ENCODE results near the gene SPECC1L.

Gene SPECC1L

DNA sequence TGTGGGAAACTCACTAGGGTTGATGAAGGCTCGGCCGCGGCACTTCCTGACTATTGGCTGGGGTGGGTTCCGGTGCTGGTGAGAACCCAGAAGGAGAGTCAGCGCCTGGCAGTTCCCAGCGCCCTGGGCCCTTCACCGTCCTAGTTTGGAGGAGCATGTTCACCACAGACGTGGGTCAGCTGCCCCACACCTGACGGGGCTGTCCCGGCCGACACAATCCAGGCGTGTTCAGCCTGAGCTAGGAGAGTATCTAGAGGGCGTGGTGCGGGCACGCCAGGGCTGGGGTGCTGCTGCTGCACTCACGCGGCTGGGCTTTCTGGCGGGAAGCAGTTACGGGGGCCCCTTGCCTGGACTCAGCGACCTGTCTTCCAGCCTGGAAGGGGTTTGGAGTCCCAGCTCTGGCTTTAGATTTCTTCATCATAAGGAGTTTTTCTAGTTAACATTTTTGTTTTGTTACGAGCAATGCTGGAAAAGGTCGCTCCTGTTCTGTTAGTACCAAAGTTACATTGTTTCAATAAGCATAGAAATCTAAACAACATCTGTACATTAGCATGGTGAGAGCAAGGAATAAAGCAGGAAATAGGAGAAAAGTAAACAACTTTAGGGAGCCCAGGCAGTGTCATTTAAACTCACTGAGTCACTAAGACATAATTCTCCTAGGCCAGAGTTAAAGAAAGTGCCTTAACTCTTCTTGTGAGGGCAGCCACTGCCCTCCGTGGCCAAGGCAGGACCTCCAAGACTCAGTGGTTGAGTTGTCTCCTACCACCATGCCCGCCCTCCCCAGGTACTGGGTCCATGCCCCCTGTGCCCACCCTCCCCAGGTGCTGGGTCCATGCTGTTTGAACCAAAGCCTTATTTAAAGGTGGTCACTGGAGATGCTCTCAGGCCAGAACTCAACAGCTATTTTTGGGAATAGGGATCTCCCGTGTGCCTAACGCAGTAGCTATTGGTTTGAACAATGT is 144.6 kb downstream of the SPECC1L start:
- no peak for DNase-seq (ENCODE audit: low spot score)

- no peak for DNase-seq (ENCODE audit: low spot score)
Observed at GRCh38 chr22:24416095-24416494, 145.5 kb downstream of the SPECC1L start.

GRCh38 chr22:24416611-24417010 is 146.0 kb downstream of the SPECC1L start:
- no peak for DNase-seq (ENCODE audit: low spot score)

- no peak for DNase-seq (ENCODE audit: low spot score)
Observed at GRCh38 chr22:24417200-24417599, 146.6 kb downstream of the SPECC1L start.

GRCh38 chr22:24417901-24418641 is 147.4 kb downstream of the SPECC1L start:
- DNase-seq (ENCODE audit: low spot score) = peak; percentile 15

GRCh38 chr22:24418786-24419474 is 148.3 kb downstream of the SPECC1L start:
- no peak for DNase-seq (ENCODE audit: low spot score)

DNA sequence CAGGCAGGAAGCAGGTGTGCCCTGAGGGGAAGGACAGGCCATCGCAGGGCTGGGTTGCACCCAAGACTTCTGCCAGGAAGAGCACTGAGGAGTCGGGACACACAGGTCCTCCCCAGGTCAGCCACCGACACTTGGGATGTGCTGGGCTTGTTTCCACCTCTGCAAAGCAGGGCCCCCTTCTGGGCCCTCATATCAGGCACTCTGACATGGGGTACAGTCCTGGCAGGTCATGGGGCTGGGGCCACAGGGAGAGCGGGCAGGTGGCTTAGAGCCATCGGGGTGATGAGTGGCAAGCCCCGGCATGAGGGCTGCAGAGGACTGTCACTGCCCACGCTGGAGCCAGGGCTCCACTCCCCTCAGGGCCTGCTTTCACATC is 148.8 kb downstream of the SPECC1L start:
- DNase-seq (ENCODE audit: low spot score) = no peak

- no peak for DNase-seq (ENCODE audit: low spot score)
Observed at GRCh38 chr22:24420072-24420976, 149.7 kb downstream of the SPECC1L start.

GRCh38 chr22:24420977-24421343 is 150.3 kb downstream of the SPECC1L start:
- no peak for DNase-seq (ENCODE audit: low spot score)

DNA sequence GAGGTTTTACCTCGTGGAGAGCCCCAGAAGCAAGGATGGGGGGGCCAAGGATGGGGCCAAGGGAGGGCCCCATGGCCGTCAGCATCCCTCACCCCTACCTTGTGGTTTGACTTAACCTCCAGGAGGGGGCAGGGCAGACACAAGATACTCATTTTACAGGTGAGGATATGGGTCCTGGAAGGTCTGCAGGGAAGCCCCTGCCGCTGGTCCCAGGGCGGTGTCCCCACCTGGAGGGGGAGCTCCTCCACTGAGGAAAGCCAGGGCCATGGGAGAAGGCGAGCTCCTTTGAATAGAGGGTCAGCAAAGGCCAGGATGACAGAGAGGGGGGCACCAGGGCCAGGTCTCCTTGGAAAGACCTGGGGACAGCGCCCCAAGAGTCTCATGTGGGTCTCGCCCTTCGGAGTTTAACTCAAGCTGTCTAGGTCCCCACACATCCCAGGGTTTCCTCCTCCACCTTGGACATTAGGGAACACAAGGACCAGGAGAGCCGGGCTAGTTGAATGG is 150.8 kb downstream of the SPECC1L start:
- DNase-seq (ENCODE audit: low spot score) = peak; percentile 34

- no peak for DNase-seq (ENCODE audit: low spot score)
Observed at GRCh38 chr22:24422102-24422665, 151.6 kb downstream of the SPECC1L start.

GRCh38 chr22:24423519-24424000 is 152.9 kb downstream of the SPECC1L start:
- peak; percentile 43 for DNase-seq (ENCODE audit: low spot score)

GRCh38 chr22:24424001-24424900 is 153.6 kb downstream of the SPECC1L start:
- no peak for DNase-seq (ENCODE audit: low spot score)

DNA sequence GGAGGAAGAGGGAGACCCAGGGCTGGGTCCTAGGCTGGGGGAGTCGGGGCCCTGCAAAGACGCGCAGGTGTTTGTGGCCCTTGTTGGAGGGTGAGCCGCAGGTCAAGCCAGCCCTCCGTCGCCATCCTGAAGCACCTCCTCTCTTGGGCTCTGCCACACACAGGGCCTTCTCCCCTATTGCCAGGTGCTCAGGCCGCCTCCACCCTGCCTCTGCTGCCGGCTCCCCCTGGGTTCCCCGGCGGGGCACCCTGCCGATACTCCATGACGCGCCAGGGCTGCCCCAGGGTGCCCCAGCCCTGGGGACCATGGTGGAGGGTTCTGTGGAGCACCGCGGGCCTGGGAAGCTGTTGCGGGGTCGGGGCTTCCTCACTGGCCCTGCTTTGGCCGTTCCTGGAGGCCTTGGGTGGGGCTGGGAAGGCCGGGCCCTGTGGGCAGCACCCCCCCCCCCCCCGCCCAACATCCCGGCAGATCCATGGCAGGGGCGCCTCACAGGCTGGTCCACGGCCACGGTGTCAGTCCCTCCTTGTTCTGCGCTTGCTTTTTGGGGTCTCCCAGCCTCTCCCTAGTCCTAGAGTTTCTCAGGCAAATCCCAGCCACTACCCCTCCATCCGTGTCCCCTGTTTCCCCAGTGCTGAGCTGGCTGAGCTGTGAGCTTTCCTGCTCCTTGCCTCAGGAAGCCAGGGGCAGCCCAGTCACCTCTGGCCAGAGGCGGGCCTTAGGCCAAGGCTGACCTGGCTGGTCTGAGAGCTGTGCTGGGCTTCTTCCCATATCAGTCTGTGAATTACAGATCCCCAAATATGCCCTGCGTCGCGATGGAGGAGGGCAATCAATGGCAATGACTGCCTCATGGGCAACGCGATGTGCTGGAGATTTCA is 154.5 kb downstream of the SPECC1L start:
- DNase-seq (ENCODE audit: low spot score) = no peak

DNA sequence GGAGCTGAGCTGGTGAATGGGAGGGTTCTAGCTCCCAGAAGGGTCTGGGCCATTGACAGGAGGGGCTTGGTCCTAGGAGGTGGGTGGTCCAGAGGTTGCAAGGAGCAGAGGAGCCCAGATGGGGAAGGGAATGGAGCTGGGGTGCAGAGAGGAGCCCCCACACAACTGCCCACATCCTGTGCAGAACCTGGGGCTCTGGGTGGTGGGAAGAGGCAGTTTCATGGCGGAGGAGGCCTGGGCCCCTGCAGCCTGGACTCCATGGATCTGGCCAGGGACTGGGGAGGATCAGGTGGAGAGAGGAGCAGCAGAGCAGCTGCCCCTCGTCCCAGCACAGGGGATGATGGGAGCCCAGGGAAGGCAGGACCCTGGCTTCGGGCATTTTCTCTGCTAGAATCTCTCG is 155.8 kb downstream of the SPECC1L start:
- no peak for DNase-seq (ENCODE audit: low spot score)

- DNase-seq (ENCODE audit: low spot score) = no peak
Observed at GRCh38 chr22:24426851-24427499, 156.3 kb downstream of the SPECC1L start.

DNA sequence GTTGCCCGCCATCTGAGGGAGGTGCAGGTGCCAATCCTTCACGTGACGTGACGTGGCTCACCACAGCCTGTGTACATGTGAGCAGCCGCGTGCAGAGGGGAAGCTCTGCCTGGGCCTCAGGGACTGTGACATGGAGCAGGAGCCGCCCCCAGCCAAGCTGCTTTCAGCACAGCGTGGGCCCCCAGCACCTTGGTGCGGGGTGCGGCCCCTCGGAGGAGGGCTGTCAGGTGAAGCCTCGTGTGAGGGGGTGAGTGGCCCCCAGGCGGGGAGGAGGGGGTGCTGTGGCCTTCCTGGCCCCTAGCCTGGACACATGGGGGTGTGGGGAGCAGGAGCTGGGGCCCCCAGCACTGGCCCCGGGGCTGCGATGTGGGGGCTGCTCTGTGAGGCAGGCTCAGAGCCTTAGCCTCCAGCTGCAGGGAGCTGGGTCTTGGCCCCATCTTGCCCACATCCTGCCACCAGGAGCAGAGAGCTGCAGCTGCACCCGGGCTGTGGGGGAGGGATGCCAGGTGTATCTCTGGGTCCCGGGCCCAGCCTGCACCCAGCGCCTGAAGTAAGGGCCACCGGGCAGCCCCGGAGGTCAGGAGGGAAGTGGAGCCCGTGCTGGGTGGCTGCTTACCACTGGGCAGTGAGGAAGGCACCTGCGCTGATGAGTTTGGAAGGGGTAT is 157.0 kb downstream of the SPECC1L start, which contains the start of gene ADORA2A:
ADORA2A (plus strand) TSS at position 100 of the 665 bp plus-strand sequence. CDS start 5,806 bp downstream, outside the sequence.
- no peak for DNase-seq (ENCODE audit: low spot score)
